Ovary (tissue), 9 donors: ENCODE measurements around the gene EFEMP1. TPM values are rescaled to one million over a fixed set of nuclear protein-coding genes. Genes with fewer than 3 reads are reported as not detected.

Source experiments
- DNase-seq, 5 donors: peaks; one replicate each; pipeline ENCODE4 v3.0.0-alpha.2; 2019 to 2020
- H3K27ac ChIP-seq, 2 donors: fragments of 200-600 bp; one replicate each; pipeline versions ENCODE4 v1.5.1 to v1.8.0; 2019 to 2022
- H3K27me3 ChIP-seq: fragments of 200-600 bp; one replicate; pipeline ENCODE4 v1.8.0; 2022
- H3K36me3 ChIP-seq: fragments of 200-600 bp; sonication (generic); one replicate; pipeline ENCODE4 v1.5.1; 2019
- H3K4me1 ChIP-seq: one replicate; pipeline ENCODE4 v1.8.1; 2013; ENCODE audit warnings: mild to moderate bottlenecking, moderate library complexity; ENCODE audit not compliant: insufficient read depth
- H3K4me3 ChIP-seq: fragments of 200-600 bp; sonication (generic); one replicate; pipeline ENCODE4 v1.5.1; 2017
- H3K9me3 ChIP-seq, 2 donors: fragments of 200-600 bp in 1 of 2; sonication (generic) in 1 of 2; one replicate each; pipeline versions ENCODE4 v1.5.1 to v1.8.1; 2013 to 2019; ENCODE audit warnings: mild to moderate bottlenecking in 1 of 2, moderate library complexity in 1 of 2
- CTCF ChIP-seq, 3 donors: fragments of 450-650 bp in 2 of 3; fragments of 200-600 bp in 1 of 3; IDR thresholded peaks; one replicate each; pipeline versions ENCODE4 v1.5.1 to v1.8.0; 2016 to 2022; ENCODE audit warnings: antibody characterized with exemption in 3 of 3, mild to moderate bottlenecking in 1 of 3
- EP300 ChIP-seq: sonication (generic); formaldehyde crosslinking; IDR thresholded peaks from one replicate; pipeline ENCODE4 v1.6.1; 2017; ENCODE audit warnings: antibody characterized with exemption
- POLR2A ChIP-seq: fragments of 450-650 bp; IDR thresholded peaks from one replicate; pipeline ENCODE4 v1.6.1; 2017; ENCODE audit warnings: antibody characterized with exemption, mild to moderate bottlenecking, moderate library complexity
- whole genome bisulfite sequencing, 3 donors: extraction: QIAGEN DNeasy Blood & Tissue Kit in 1 of 3; methylation state at CpG; one replicate each; pipeline versions ENCODE4 v1.1.5 to v1.1.7; 2013 to 2017; 5-methylcytosine and 5-hydroxymethylcytosine counted together
- intact Hi-C, 4 donors: fragments of 100-400 bp; cut with DNase I; formaldehyde crosslinking; loops; one replicate each; pipeline versions ENCODE4 v1.11.0 to v1.15.1; 2022 to 2023
- polyA plus RNA-seq, 2 donors: library from polyadenylated mRNA; stranded (reverse); fragments of 200-250 nt in 1 of 2; fragments of 350-450 nt in 1 of 2; fragmentation: Illumina TruSeq in 1 of 2; extraction: RNeasy Lipid Tissue Mini Kit (QIAGEN cat#74804) in 1 of 2; gene quantifications; one replicate each; pipeline ENCODE4 v1.2.3, GENCODE V29; 2013 to 2014
- total RNA-seq, 7 donors: library from RNA; depleted of rRNA in 2 of 7; stranded (reverse); fragments of >200 nt in 2 of 7; fragmentation: NEBNext Ultra II Directional in 3 of 7; extraction: Animal tissue kit (Norgen Biotek cat#: 25700) in 3 of 7; gene quantifications; one replicate each; pipeline versions ENCODE4 v1.1.0 to v1.2.4, GENCODE V29; 2016 to 2023
- donor health status: DM: no; HTN: no; CAD: no; lungs with moderate emphysema.
- donor health status: DM: no; HTN: no; CAD: no.
- donor health status: Bipolar disorder and iron deficiency.
- donor health status: DM: yes; HTN: yes; CAD: no.
- donor health status: DM: no; HTN: no; CAD: no.
- donor health status: DM: yes; HTN: yes; CAD: no.

The EFEMP1 gene
- total and polyA plus RNA-seq, 9 donors: 204 to 482 (median 282) TPM

DNA sequence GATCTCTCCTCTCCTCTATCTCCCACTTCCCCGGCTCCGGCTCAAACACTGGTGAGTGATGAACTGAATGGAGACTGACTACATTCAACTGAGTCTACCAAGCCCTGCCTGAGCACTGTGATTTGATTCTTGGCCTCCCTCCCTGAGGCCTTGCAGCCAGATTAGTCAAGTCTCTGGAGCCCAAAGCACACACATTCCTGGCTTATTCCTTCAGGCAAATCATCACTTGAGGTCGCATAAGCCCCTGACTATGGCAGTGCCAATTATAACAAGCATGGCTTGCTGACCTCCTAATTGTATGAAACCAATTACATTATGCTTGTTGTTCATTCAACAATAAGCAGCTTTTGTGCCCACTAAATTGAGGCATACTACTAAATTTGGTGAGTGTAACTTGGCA, 34.6 kb downstream of the EFEMP1 start:
- H3K36me3 ChIP-seq: no peaks in the 10 kb centered on the region
- intact Hi-C loops: no loop called here
- peaks cover 12% of the 10 kb centered on the region for H3K4me1 ChIP-seq
- no peaks in the 10 kb centered on the region for H3K9me3 ChIP-seq
- no peak overlapping the region for H3K4me3 ChIP-seq
- no peak for TF ChIP-seq EP300
- no peak for TF ChIP-seq POLR2A
- TF ChIP-seq CTCF (IDR thresholded peaks at IDR 0.05): no peak
- H3K27ac ChIP-seq: no peak overlapping the region
- peak in 1 of 5 donors; percentile 21 for DNase-seq
- no peaks in the 10 kb centered on the region for H3K27me3 ChIP-seq
- WGBS, 3 donors: 62 to 82% (median 64%) methylated on average over 3 of the region's 3 CpGs

- Histone ChIP-seq H3K4me1 (peaks cover 16% of the 10 kb centered on the region), H3K36me3 (no peaks in the 10 kb centered on the region), H3K4me3 (no peak overlapping the region), H3K27me3 (no peaks in the 10 kb centered on the region), H3K9me3 (no peaks in the 10 kb centered on the region), H3K27ac (peak overlapping the region in 1 of 2 donors; percentile 82)
- no peak for TF ChIP-seq CTCF (IDR thresholded peaks at IDR 0.05)
- no peak for TF ChIP-seq EP300
- no peak for TF ChIP-seq POLR2A
- WGBS, 3 donors: 77 to 88% (median 87%) methylated on average over 7 of the region's 7 CpGs
- intact Hi-C loops: no loop called here
- peak in 1 of 5 donors; percentile 23 for DNase-seq
These were observed 35.5 kb downstream of the EFEMP1 start for GRCh38 chr2:55887901-55888624.

- WGBS, 3 donors: 5 to 12% (median 10%) methylated on average over 2 of the region's 2 CpGs
- no peak for TF ChIP-seq EP300
- TF ChIP-seq POLR2A: no peak
- no peak for TF ChIP-seq CTCF (IDR thresholded peaks at IDR 0.05)
- H3K4me1 ChIP-seq: peaks cover 16% of the 10 kb centered on the region
- no peaks in the 10 kb centered on the region for H3K27me3 ChIP-seq
- no peak overlapping the region for H3K4me3 ChIP-seq
- DNase-seq: no peak
- no peaks in the 10 kb centered on the region for H3K36me3 ChIP-seq
- H3K27ac ChIP-seq: peak overlapping the region in 1 of 2 donors; percentile 82
- H3K9me3 ChIP-seq: no peaks in the 10 kb centered on the region
- intact Hi-C loops: no loop called here
These were observed 36.2 kb downstream of the EFEMP1 start for GRCh38 chr2:55887351-55887750.

DNA sequence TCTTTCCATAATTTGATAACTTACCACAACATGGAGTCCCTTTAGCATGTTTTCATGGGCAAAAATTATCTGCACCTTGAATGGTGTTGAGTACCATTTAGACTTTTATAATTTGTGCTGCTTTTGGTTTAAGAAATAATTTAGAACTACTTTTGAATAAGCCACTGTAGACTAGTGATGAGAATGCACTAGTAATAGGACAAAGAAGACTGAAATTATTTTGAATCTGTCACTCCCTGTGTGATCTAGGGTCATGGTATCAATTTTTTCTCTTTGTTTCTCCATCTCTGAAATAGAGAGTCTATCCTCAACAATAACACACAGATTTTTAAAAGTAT, 37.7 kb downstream of the EFEMP1 start:
- no peak for TF ChIP-seq CTCF (IDR thresholded peaks at IDR 0.05)
- no peak for TF ChIP-seq EP300
- TF ChIP-seq POLR2A: no peak
- H3K27ac ChIP-seq: peak overlapping the region in 1 of 2 donors; percentile 82
- no peaks in the 10 kb centered on the region for H3K9me3 ChIP-seq
- no peak for DNase-seq
- no peak overlapping the region for H3K4me3 ChIP-seq
- no peaks in the 10 kb centered on the region for H3K36me3 ChIP-seq
- intact Hi-C loops: no loop called here
- H3K27me3 ChIP-seq: no peaks in the 10 kb centered on the region
- H3K4me1 ChIP-seq: peaks cover 16% of the 10 kb centered on the region
